OCI-LY1 (cell line): Measurements from ENCODE around the gene FRMPD3.
A peak's percentile ranks its signal among the peaks of the same experiment; 100 is the strongest.

Experiments
- H2AFZ ChIP-seq: fragments of 200-600 bp; sonication (generic), shearing (Covaris generic); 2 replicates; pipeline ENCODE4 v1.6.0; 2014; ENCODE audit warnings: antibody characterized with exemption, mild to moderate bottlenecking, low read length
- H3F3A ChIP-seq: fragments of 200-600 bp; sonication (generic), shearing (Covaris generic); 2 replicates; pipeline ENCODE4 v1.6.0; 2014; ENCODE audit warnings: mild to moderate bottlenecking, antibody characterized with exemption, low read length, moderate library complexity; ENCODE audit not compliant: insufficient read depth
- H3K27ac ChIP-seq: fragments of 200-600 bp; sonication (generic); 2 replicates; pipeline ENCODE4 v1.5.1; 2014; ENCODE audit warnings: low read length, mixed run types, mild to moderate bottlenecking, low read depth; ENCODE audit not compliant: poor library complexity, severe bottlenecking
- H3K27me3 ChIP-seq: fragments of 200-600 bp; sonication (generic); 2 replicates; pipeline ENCODE4 v1.6.0; 2014; ENCODE audit warnings: antibody characterized with exemption, mild to moderate bottlenecking, low read length, moderate library complexity; ENCODE audit not compliant: insufficient read depth
- H3K36me3 ChIP-seq: fragments of 200-600 bp; sonication (generic); 2 replicates; pipeline ENCODE4 v1.6.1; 2014; ENCODE audit warnings: mild to moderate bottlenecking, antibody characterized with exemption, low read length, moderate library complexity, mixed read lengths; ENCODE audit not compliant: insufficient read depth
- H3K4me1 ChIP-seq: fragments of 200-600 bp; sonication (generic); 2 replicates; pipeline ENCODE4 v1.5.1; 2014; ENCODE audit warnings: mild to moderate bottlenecking, low read length, moderate library complexity; ENCODE audit not compliant: insufficient read depth, severe bottlenecking
- H3K4me2 ChIP-seq: fragments of 200-600 bp; sonication (generic), shearing (Covaris generic); 2 replicates; pipeline ENCODE4 v1.6.1; 2014; ENCODE audit warnings: low read length
- H3K4me3 ChIP-seq: fragments of 200-600 bp; sonication (generic); 2 replicates; pipeline ENCODE4 v1.5.1; 2014; ENCODE audit warnings: low read length, low read depth, mild to moderate bottlenecking, mixed read lengths; ENCODE audit not compliant: poor library complexity, severe bottlenecking
- H3K79me2 ChIP-seq: fragments of 200-600 bp; shearing (Covaris generic); 2 replicates; pipeline ENCODE4 v1.6.1; 2016; ENCODE audit warnings: mixed run types, low read length, mixed read lengths; ENCODE audit not compliant: insufficient read depth
- H3K9ac ChIP-seq: fragments of 200-600 bp; sonication (generic), shearing (Covaris generic); 2 replicates; pipeline ENCODE4 v1.6.1; 2014; ENCODE audit warnings: mild to moderate bottlenecking, low read length, mixed read lengths
- H3K9me2 ChIP-seq: fragments of 200-600 bp; sonication (generic), shearing (Covaris generic); 2 replicates; pipeline ENCODE4 v1.6.1; 2014; ENCODE audit warnings: low read depth, mild to moderate bottlenecking, low read length, mixed read lengths
- H3K9me3 ChIP-seq: fragments of 200-600 bp; shearing (Covaris generic); 2 replicates; pipeline ENCODE4 v1.6.1; 2014; ENCODE audit warnings: low read length, mixed read lengths
- H4K20me1 ChIP-seq: fragments of 200-600 bp; sonication (generic), shearing (Covaris generic); 2 replicates; pipeline ENCODE4 v1.6.0; 2016; ENCODE audit warnings: mild to moderate bottlenecking, low read length; ENCODE audit not compliant: insufficient read depth
- EZH2 ChIP-seq: fragments of 200-600 bp; sonication (generic), shearing (Covaris generic); IDR thresholded peaks from 2 replicates; pipeline ENCODE4 v1.8.0; 2017; ENCODE audit warnings: borderline replicate concordance, mixed run types, mild to moderate bottlenecking, antibody characterized with exemption, low read length, moderate library complexity, mixed read lengths
- TF ChIP-seq, protein P1 (sequence below): fragments of 200-600 bp; sonication (generic), shearing (Covaris generic); IDR thresholded peaks from 2 replicates; pipeline ENCODE4 v1.5.1; 2017; ENCODE audit warnings: mild to moderate bottlenecking, antibody characterized with exemption, low read length, moderate library complexity, mixed read lengths

FRMPD3 gene

GRCh38 chrX:107429090-107429489, 20.4 kb upstream of the FRMPD3 start:
- H3K4me1 ChIP-seq, result no peaks in the 10 kb centered on the region
- no peak overlapping the region for H2AFZ ChIP-seq
- TF ChIP-seq EZH2, result no peak
- TF ChIP-seq, protein P1, sequence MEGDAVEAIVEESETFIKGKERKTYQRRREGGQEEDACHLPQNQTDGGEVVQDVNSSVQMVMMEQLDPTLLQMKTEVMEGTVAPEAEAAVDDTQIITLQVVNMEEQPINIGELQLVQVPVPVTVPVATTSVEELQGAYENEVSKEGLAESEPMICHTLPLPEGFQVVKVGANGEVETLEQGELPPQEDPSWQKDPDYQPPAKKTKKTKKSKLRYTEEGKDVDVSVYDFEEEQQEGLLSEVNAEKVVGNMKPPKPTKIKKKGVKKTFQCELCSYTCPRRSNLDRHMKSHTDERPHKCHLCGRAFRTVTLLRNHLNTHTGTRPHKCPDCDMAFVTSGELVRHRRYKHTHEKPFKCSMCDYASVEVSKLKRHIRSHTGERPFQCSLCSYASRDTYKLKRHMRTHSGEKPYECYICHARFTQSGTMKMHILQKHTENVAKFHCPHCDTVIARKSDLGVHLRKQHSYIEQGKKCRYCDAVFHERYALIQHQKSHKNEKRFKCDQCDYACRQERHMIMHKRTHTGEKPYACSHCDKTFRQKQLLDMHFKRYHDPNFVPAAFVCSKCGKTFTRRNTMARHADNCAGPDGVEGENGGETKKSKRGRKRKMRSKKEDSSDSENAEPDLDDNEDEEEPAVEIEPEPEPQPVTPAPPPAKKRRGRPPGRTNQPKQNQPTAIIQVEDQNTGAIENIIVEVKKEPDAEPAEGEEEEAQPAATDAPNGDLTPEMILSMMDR, result peak; percentile 33; the same call in 1 of the 2 replicates
- no peak overlapping the region for H3K27ac ChIP-seq
- no peak overlapping the region for H3K4me3 ChIP-seq
- no peaks in the 10 kb centered on the region for H4K20me1 ChIP-seq
- no peaks in the 10 kb centered on the region for H3K36me3 ChIP-seq
- no peak overlapping the region for H3K4me2 ChIP-seq
- H3F3A ChIP-seq, result no peaks in the 10 kb centered on the region
- H3K27me3 ChIP-seq, result no peaks in the 10 kb centered on the region
- H3K9me2 ChIP-seq, result no peaks in the 10 kb centered on the region
- no peaks in the 10 kb centered on the region for H3K79me2 ChIP-seq
- H3K9ac ChIP-seq, result no peak overlapping the region
- no peaks in the 10 kb centered on the region for H3K9me3 ChIP-seq

DNA sequence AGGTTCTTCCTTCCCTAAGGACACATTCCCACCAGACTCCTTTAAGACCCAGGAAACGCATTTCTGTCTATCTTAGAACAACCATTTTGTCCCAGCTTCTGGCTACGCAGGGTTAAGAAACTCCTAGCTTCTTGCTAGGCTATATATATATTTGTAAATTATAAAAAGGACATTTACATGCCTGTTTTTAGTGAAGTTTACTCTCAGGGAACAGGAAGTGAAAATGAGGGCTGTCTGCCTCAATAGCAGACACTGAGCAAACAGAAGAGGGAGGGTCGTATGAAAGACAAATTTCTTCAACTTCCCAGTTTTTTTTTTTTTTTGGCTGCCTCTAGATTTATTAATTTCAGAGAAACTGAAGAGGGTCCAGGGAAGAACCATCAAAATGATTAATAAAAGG, 9.3 kb upstream of the FRMPD3 start:
- Histone ChIP-seq H3F3A (no peaks in the 10 kb centered on the region), H3K27ac (no peak overlapping the region), H3K9me2 (no peaks in the 10 kb centered on the region), H2AFZ (no peak overlapping the region), H3K36me3 (no peaks in the 10 kb centered on the region), H3K4me1 (no peaks in the 10 kb centered on the region), H3K9me3 (no peaks in the 10 kb centered on the region), H3K4me2 (no peak overlapping the region), H4K20me1 (no peaks in the 10 kb centered on the region), H3K9ac (no peak overlapping the region), H3K27me3 (no peaks in the 10 kb centered on the region), H3K4me3 (no peak overlapping the region), H3K79me2 (no peaks in the 10 kb centered on the region)
- no peak for TF ChIP-seq EZH2
- TF ChIP-seq, protein P1, result no peak

GRCh38 chrX:107440692-107441091, 8.8 kb upstream of the FRMPD3 start:
- no peak overlapping the region for H2AFZ ChIP-seq

More at GRCh38 chrX:107440692-107441091, 8.8 kb upstream of the FRMPD3 start:
- H4K20me1 ChIP-seq, result no peaks in the 10 kb centered on the region
- no peaks in the 10 kb centered on the region for H3K36me3 ChIP-seq
- no peaks in the 10 kb centered on the region for H3F3A ChIP-seq
- H3K79me2 ChIP-seq, result no peaks in the 10 kb centered on the region
- H3K4me2 ChIP-seq, result no peak overlapping the region
- no peak overlapping the region for H3K27ac ChIP-seq
- H3K9me2 ChIP-seq, result no peaks in the 10 kb centered on the region
- no peaks in the 10 kb centered on the region for H3K27me3 ChIP-seq
- no peaks in the 10 kb centered on the region for H3K4me1 ChIP-seq
- no peak overlapping the region for H3K4me3 ChIP-seq
- no peaks in the 10 kb centered on the region for H3K9me3 ChIP-seq
- H3K9ac ChIP-seq, result no peak overlapping the region
- TF ChIP-seq EZH2, result no peak
- TF ChIP-seq, protein P1, result no peak
